ENCODE results near the gene SPATC1L. TPM values are rescaled to one million over a fixed set of nuclear protein-coding genes. Genes with fewer than 3 reads are reported as not detected.

The SPATC1L gene
- total and polyA plus RNA-seq, 2 donors (not counting 3 experiments of a cell fraction or from before 2014, with no cell fraction given): 11.5 to 15.3 TPM

DNA sequence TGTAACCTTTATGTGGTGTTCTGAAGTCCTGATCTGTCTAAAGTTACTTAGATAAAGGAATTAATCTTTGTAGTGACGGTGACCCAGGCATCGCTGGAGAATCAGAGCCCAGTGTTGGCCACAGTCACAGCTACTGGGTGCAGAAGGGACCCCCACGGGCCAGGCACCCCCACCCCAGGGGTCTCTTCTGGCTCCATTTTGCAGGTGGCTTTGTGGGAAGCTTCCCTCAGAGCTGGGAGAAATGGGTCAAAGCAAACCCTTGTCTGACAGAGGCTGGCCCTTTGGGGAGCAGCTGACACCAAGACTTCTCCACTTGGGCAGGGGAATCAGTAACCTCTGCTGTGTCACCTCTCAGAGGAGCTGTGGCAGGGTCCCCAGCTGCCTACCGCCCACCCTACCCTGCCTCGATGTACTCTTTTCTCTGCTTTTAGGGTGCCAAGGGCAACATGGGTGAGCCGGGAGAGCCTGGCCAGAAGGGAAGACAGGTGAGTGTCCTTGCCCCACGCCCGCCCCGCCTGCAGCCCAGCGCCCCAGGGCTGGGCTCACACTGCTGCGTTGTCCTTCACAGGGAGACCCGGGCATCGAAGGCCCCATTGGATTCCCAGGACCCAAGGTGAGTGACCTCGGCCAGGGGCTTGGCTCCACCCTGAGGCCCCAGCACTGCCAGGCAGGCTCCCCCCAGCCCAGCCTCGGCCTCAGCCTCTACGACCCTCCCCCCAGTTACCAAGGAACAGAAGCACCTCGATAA lies 68.6 kb downstream of the SPATC1L start:
- dilution Hi-C loops (cut with MboI; ENCODE audit: extremely low pct_ligation_motif_present, low sequenced_read_pairs) (no loop called here), intact Hi-C loops (cut with micrococcal nuclease) (no loop called here)
- Histone ChIP-seq H3K9me1 (replicated peaks; ENCODE audit: control insufficient read depth, extremely low read depth, insufficient read depth, low read length) (no peaks in the 10 kb centered on the region), H3K4me3 (replicated peaks in 1 of 3; ENCODE audit: insufficient read depth in 1 of 3, low read depth in 1 of 3, low read length in 3 of 3) (no peak overlapping the region), H3K36me3 (ENCODE audit: control insufficient read depth in 2 of 2, extremely low read depth in 1 of 2, insufficient read depth in 2 of 2, low read length in 2 of 2) (no peaks in the 10 kb centered on the region), H4K20me1 (replicated peaks; ENCODE audit: control insufficient read depth, extremely low read depth, insufficient read depth, low read length) (no peaks in the 10 kb centered on the region), H3K9me3 (replicated peaks; ENCODE audit: control insufficient read depth, insufficient read depth, low read length) (no peaks in the 10 kb centered on the region), H3K79me2 (ENCODE audit: control insufficient read depth, insufficient read depth, low read length) (no peaks in the 10 kb centered on the region), H3K4me1 (ENCODE audit: control insufficient read depth, extremely low read depth, insufficient read depth, low read length) (no peaks in the 10 kb centered on the region), H3K4me2 (ENCODE audit: insufficient read depth, low read length) (no peak overlapping the region), H3K27me3 (ENCODE audit: control insufficient read depth in 2 of 2, insufficient read depth in 2 of 2, low read length in 2 of 2) (no peaks in the 10 kb centered on the region), H3K27ac (ENCODE audit: insufficient read depth, low read depth, low read length) (no peak overlapping the region), H2AFZ (ENCODE audit: low read depth, low read length) (no peak overlapping the region), H3K9ac (replicated peaks; ENCODE audit: extremely low read depth, insufficient read depth, low read length) (no peak overlapping the region)
- DNase-seq (ENCODE audit: low read depth, low spot score) (no peak), FAIRE-seq (no peak)
- BruUV-seq (replicated peaks): no TSS peak
- CTCF ChIA-PET: no interaction called here
- POLR2A ChIA-PET: no interaction called here
- TF ChIP-seq POLR2AphosphoS5 (IDR thresholded peaks at IDR 0.05; ENCODE audit: insufficient read depth, low read depth, low read length) (no peak), POLR2A (IDR thresholded peaks at IDR 0.05; ENCODE audit: low read depth, low read length) (no peak), MYC (IDR thresholded peaks at IDR 0.05; ENCODE audit: low read depth, low read length) (no peak), FOS (IDR thresholded peaks at IDR 0.05; ENCODE audit: borderline replicate concordance, insufficient read depth, low read length) (no peak), EZH2 (IDR thresholded peaks at IDR 0.05; ENCODE audit: borderline replicate concordance, low read depth, low read length, severe bottlenecking) (no peak), JUN (IDR thresholded peaks at IDR 0.05; ENCODE audit: borderline replicate concordance, insufficient read depth, insufficient read length, low read depth) (no peak), GATA2 (IDR thresholded peaks at IDR 0.05; ENCODE audit: insufficient read depth, insufficient read length, low read depth, low read length) (no peak)
- TF ChIP-seq, protein P1, sequence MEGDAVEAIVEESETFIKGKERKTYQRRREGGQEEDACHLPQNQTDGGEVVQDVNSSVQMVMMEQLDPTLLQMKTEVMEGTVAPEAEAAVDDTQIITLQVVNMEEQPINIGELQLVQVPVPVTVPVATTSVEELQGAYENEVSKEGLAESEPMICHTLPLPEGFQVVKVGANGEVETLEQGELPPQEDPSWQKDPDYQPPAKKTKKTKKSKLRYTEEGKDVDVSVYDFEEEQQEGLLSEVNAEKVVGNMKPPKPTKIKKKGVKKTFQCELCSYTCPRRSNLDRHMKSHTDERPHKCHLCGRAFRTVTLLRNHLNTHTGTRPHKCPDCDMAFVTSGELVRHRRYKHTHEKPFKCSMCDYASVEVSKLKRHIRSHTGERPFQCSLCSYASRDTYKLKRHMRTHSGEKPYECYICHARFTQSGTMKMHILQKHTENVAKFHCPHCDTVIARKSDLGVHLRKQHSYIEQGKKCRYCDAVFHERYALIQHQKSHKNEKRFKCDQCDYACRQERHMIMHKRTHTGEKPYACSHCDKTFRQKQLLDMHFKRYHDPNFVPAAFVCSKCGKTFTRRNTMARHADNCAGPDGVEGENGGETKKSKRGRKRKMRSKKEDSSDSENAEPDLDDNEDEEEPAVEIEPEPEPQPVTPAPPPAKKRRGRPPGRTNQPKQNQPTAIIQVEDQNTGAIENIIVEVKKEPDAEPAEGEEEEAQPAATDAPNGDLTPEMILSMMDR (IDR thresholded peaks at IDR 0.05; ENCODE audit: extremely low read depth in 1 of 2, insufficient read depth in 1 of 2, low read depth in 1 of 2, low read length in 2 of 2): no peak
- TF ChIP-seq, protein P2, sequence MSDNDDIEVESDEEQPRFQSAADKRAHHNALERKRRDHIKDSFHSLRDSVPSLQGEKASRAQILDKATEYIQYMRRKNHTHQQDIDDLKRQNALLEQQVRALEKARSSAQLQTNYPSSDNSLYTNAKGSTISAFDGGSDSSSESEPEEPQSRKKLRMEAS (IDR thresholded peaks at IDR 0.05; ENCODE audit: insufficient read depth, insufficient read length): no peak
